Hypothalamus (tissue), 51 donors: ENCODE results near the gene ROBO3.

Experiments used
- DNase-seq, 51 donors: peaks; one replicate each; lab custom pipeline; 2025; lab: John Stamatoyannopoulos, UW

Gene ROBO3

GRCh38 chr11:124844664-124845079 is 20.6 kb upstream of the ROBO3 start:
- no peak for DNase-seq

GRCh38 chr11:124846070-124846673 is 19.1 kb upstream of the ROBO3 start:
- DNase-seq = no peak

GRCh38 chr11:124859171-124859570 is 6.1 kb upstream of the ROBO3 start:
- DNase-seq = no peak

DNA sequence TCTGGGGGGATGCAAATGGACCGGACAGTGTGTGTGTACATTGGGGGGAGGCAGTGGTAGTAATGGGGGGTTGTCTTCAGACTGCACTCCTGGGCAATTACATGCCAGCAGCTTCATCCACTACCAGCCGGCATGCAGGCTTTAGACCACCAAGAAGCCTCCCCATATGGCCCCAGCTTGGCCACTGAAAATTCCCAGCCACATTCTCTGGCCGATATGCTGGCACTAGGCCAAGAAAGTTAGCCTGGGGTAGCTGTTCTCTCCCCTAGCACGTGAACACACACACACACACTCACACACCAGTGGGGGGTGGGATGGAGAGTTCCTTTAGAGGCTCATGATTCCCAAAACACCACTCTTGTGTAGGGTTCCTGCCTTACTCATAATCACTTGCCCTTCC is 3.6 kb upstream of the ROBO3 start:
- DNase-seq = no peak

- peak in 25 of 51 donors; percentile 6 to 60 (median 31) for DNase-seq
These were observed 2.0 kb upstream of the ROBO3 start for GRCh38 chr11:124863137-124863825.

GRCh38 chr11:124863826-124864165 is 1.4 kb upstream of the ROBO3 start:
- no peak for DNase-seq

DNA sequence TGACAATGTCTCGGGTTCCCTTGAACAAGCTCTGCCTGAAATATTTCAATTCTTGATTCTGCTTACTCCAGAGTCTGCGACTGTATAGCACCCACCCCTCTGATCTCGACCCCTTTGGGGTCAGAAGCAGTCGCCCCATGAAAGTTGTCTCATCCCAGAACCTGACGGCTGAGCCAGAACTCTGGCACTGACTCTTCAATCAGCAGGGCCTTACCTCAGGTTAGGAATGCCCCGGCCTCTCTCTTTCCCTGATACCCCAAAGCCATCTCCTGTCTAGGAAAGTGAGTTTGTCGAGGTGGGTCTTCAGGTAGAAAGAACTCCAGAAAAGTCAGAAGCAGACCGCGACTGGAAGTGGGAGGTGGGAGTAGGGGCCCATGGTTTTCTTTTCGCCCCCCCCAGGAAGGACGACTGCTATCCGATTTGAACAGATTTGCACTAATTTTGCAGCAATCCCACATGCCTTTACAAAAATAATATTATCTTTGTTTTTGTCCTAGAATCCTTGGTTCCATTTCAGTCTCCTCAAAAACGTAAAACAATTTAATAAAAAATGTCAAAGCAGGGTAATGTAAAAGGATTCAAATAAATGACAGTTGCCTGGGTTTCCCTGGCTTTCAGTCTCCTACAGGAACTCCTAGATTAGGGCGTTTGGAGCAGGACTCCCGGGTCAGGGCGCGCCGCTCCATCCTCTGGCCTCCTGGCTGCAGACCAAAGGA is 898 bp upstream of the ROBO3 start:
- DNase-seq = no peak

GRCh38 chr11:124864892-124865180 is 396 bp upstream of the ROBO3 start:
- DNase-seq = no peak

GRCh38 chr11:124865902-124866851 is 945 bp downstream of the ROBO3 start:
- DNase-seq = peak in 10 of 51 donors; percentile 3 to 57 (median 22)

DNA sequence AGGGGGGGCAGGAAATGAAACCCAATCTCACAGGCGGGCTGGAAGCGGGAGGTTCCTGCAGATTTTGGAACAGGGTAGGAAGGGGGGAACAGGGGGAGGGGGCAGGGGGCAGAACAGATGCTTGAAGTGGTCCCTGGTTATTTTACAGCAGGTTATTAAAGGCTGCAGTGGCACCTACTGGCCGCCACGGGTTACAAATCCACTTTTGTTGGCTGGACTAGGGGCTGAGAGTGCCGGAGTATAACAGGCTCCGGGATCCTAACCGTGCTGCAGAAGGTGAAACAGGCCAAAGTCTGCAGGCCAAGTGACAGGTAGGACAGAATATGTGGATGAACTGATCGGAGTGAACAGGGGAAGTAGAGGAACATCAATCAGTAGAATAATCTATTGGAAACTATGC is 2.5 kb downstream of the ROBO3 start:
- peak in 7 of 51 donors; percentile 7 to 27 (median 11) for DNase-seq

- no peak for DNase-seq
These were observed 3.4 kb downstream of the ROBO3 start for GRCh38 chr11:124868331-124869274.

- no peak for DNase-seq
These were observed 4.1 kb downstream of the ROBO3 start for GRCh38 chr11:124869331-124869730.

GRCh38 chr11:124869856-124870387 is 4.7 kb downstream of the ROBO3 start:
- DNase-seq = no peak

DNA sequence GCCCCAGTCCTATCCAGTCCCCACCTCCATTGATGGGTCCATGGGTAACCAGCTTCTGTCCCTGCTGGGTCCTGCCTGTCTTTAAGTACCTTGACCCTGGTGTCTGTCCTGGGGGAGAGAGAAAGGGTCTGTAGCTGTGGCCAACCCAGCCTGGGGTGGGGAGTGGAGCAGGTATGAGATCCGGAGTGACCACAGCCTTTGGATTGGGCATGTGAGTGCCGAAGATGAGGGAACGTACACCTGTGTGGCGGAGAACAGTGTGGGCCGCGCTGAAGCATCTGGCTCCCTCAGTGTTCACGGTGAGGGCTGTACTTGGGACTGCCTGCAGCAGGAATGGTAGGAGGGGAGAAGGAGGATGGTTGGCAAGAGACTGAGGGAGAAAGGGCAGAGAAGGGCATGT is 5.2 kb downstream of the ROBO3 start:
- DNase-seq = no peak

- DNase-seq = no peak
These were observed 7.0 kb downstream of the ROBO3 start for GRCh38 chr11:124872280-124872679.

- DNase-seq = no peak
These were observed 7.5 kb downstream of the ROBO3 start for GRCh38 chr11:124872741-124873140.

- no peak for DNase-seq
These were observed 8.7 kb downstream of the ROBO3 start for GRCh38 chr11:124873951-124874350.

DNA sequence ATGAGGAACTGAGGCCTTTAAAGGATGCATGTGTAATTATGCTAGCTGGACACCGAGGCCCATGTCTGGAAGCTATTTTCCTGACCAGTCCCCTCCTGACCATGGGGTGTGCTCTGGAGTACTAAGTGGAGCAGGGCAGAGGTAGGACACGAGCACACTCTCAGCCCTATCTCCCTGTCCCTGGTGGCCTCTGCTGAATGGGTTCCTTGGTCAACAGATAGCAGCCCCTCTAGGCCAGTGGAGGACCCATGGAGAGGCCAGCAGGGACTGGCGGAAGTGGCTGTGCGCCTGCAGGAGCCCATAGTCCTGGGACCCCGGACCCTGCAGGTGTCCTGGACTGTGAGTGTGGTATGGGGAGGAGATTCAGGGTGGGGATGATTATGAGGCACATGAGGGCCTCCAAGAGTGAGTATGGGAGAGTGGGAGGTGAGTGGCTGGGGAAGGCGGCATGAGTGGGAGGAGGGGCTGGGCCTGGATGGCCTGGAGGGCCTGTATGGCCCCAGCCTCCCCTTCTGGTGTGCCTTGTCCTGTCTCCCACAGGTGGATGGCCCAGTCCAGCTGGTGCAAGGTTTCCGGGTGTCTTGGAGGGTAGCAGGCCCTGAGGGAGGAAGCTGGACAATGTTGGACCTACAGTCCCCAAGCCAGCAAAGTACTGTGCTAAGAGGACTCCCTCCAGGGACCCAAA is 9.5 kb downstream of the ROBO3 start:
- no peak for DNase-seq

DNA sequence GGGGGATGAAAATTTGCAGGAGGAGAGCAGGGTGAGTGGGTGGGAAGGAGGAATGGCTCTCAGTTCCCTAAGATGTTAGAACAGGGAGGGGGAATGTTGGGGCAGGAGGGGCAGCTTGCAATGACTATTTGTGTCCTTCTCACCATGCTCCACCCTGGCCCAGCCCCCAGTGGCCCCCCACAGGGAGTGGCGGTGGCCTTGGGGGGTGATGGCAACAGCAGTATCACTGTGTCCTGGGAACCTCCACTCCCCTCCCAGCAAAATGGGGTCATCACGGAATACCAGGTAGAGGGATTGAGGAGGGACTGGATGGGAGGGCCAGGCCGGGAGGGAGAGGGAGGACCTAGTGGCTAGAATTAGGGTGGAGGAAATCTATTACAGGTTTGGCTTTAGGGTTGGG is 10.2 kb downstream of the ROBO3 start:
- no peak for DNase-seq
